ENCODE data around the gene EBP.

DNA sequence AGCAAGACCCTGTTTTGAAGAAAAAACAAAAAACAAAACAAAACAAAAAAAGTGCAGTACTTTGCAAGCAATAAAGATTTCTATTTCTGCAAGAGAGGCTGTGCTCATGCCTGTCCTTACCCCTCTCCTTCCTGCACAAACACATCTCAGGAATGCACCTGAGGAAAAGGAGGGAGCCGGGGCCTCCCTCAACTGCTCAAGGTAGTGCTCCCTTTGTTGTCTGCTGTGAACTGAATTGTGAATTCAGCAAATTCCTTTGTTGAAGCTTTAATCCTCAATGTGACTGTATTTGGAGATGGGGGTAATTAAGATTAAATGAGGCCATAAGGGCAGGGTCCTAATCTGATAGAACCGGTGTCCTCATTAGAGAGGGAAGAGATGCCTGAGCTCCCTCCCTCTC, 31.7 kb upstream of the EBP start:
- TF ChIP-seq, protein P1, sequence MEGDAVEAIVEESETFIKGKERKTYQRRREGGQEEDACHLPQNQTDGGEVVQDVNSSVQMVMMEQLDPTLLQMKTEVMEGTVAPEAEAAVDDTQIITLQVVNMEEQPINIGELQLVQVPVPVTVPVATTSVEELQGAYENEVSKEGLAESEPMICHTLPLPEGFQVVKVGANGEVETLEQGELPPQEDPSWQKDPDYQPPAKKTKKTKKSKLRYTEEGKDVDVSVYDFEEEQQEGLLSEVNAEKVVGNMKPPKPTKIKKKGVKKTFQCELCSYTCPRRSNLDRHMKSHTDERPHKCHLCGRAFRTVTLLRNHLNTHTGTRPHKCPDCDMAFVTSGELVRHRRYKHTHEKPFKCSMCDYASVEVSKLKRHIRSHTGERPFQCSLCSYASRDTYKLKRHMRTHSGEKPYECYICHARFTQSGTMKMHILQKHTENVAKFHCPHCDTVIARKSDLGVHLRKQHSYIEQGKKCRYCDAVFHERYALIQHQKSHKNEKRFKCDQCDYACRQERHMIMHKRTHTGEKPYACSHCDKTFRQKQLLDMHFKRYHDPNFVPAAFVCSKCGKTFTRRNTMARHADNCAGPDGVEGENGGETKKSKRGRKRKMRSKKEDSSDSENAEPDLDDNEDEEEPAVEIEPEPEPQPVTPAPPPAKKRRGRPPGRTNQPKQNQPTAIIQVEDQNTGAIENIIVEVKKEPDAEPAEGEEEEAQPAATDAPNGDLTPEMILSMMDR (IDR thresholded peaks at IDR 0.05): no peak
- no peak for TF ChIP-seq POLR2A (IDR thresholded peaks at IDR 0.05)

All from lower leg skin (tissue), 3 donors.